HEK293T (cell line): Measurements from ENCODE around the gene IDH3A.

Experiments
- ARNT ChIP-seq: fragments of 450-650 bp; IDR thresholded peaks from 2 replicates; pipeline ENCODE4 v1.6.1; 2017; ENCODE audit warnings: mild to moderate bottlenecking
- BHLHE40 ChIP-seq: fragments of 450-650 bp; IDR thresholded peaks from 2 replicates; pipeline ENCODE4 v1.6.1; 2016; ENCODE audit warnings: mild to moderate bottlenecking, moderate library complexity, borderline replicate concordance
- ELF4 ChIP-seq: fragments of 450-650 bp; IDR thresholded peaks from 2 replicates; pipeline ENCODE4 v1.6.1; 2017; ENCODE audit warnings: antibody characterized with exemption
- FOXA1 ChIP-seq: fragments of 450-650 bp; IDR thresholded peaks from 2 replicates; pipeline ENCODE4 v1.6.1; 2016; ENCODE audit warnings: mild to moderate bottlenecking
- FOXK2 ChIP-seq: fragments of 450-650 bp; IDR thresholded peaks from 2 replicates; pipeline ENCODE4 v1.6.1; 2016; ENCODE audit warnings: mild to moderate bottlenecking
- FOXM1 ChIP-seq: fragments of 450-650 bp; IDR thresholded peaks from 2 replicates; pipeline ENCODE4 v1.6.1; 2017; ENCODE audit warnings: mild to moderate bottlenecking, borderline replicate concordance
- HDGF ChIP-seq: fragments of 450-650 bp; IDR thresholded peaks from 2 replicates; pipeline ENCODE4 v1.6.1; 2017; ENCODE audit warnings: antibody characterized with exemption, borderline replicate concordance
- L3MBTL2 ChIP-seq: fragments of 450-650 bp; conservative IDR thresholded peaks from 2 replicates; pipeline ENCODE4 v1.6.1; 2016; ENCODE audit warnings: mild to moderate bottlenecking
- NFRKB ChIP-seq: fragments of 450-650 bp; IDR thresholded peaks from 2 replicates; pipeline ENCODE4 v1.6.1; 2016; ENCODE audit warnings: mild to moderate bottlenecking, moderate library complexity
- PKNOX1 ChIP-seq: fragments of 450-650 bp; IDR thresholded peaks from 2 replicates; pipeline ENCODE4 v1.6.1; 2016
- SP1 ChIP-seq: fragments of 450-650 bp; IDR thresholded peaks from 2 replicates; pipeline ENCODE4 v1.6.1; 2017
- SUZ12 ChIP-seq: fragments of 450-650 bp; IDR thresholded peaks from 2 replicates; pipeline ENCODE4 v1.6.1; 2016; ENCODE audit warnings: mild to moderate bottlenecking
- TARDBP ChIP-seq: fragments of 450-650 bp; IDR thresholded peaks from 2 replicates; pipeline ENCODE4 v1.6.1; 2016
- ZNF384 ChIP-seq: fragments of 450-650 bp; IDR thresholded peaks from 2 replicates; pipeline ENCODE4 v1.6.1; 2016

GRCh38 chr15:78220713-78221112 lies 71.6 kb downstream of the IDH3A start:
- TF ChIP-seq FOXA1: no peak
- no peak for TF ChIP-seq SP1
- TF ChIP-seq BHLHE40: no peak
- TF ChIP-seq ARNT: no peak
- TF ChIP-seq SUZ12: no peak
- no peak for TF ChIP-seq ELF4
- no peak for TF ChIP-seq NFRKB
- TF ChIP-seq ZNF384: no peak
- TF ChIP-seq FOXM1: no peak
- no peak for TF ChIP-seq PKNOX1
- TF ChIP-seq TARDBP: no peak
- no peak for TF ChIP-seq L3MBTL2
- TF ChIP-seq HDGF: no peak
- TF ChIP-seq FOXK2: no peak
